Measurements from ENCODE around the gene ACVR1B. TPM values are rescaled to one million over a fixed set of nuclear protein-coding genes. Genes with fewer than 3 reads are reported as not detected.

Gene ACVR1B
- total and polyA plus RNA-seq, 10 donors = 2.8 to 27.6 (median 18.6) TPM

DNA sequence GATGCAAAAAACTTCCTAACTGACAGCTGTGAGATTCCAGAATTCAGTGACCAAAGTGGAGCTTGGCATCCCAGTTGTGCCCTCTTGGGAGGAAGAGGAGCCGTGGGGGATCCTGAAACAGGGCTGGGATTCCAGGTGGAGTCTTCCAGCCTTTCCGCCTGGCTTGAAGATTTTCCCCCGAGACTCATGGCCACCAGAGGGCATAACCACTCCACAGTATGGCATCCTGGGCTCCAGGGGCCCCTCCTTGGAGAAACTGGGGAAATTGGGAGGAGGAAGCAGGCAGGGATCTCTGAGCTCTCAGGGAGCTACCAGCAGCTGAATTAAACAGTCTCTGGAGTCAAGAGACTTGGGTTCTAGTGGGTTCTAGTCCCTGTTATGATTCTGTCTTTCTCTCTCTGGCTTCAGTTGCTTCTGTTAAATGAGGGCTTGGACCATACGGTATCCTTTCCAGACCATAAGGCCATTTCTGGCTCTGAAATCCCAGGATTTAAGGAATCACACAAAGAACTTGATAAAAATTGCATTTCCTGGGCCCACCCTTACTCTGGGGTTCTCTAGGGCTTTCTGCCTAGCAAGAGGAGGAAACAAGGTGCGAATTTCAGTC, 52.6 kb downstream of the ACVR1B start:
- no peak for DNase-seq
- intact Hi-C loops (cut with DNase I; ENCODE audit: low total_unique reads) = no loop called here
- H3K4me1 ChIP-seq = peaks cover 13 to 54% (median 43%) of the 10 kb centered on the region in 6 donors
- H3K27me3 ChIP-seq (replicated peaks in 1 of 7) = peaks cover 0 to 28% (median 5%) of the 10 kb centered on the region in 7 donors
- H3K9me3 ChIP-seq = no peaks in the 10 kb centered on the region
- 52 to 61% (median 54%) methylated on average over 5 of the region's 5 CpGs for WGBS, 5 donors
- H3K4me3 ChIP-seq = no peak overlapping the region
- peak overlapping the region in 1 of 8 donors; percentile 11 for H3K27ac ChIP-seq
- H3K36me3 ChIP-seq = peaks cover 0 to 23% (median 0%) of the 10 kb centered on the region in 6 donors
- TF ChIP-seq POLR2A (IDR thresholded peaks at IDR 0.05) (no peak), POLR2AphosphoS5 (IDR thresholded peaks at IDR 0.05) (peak in 1 of 3 donors; percentile 10)
- TF ChIP-seq, protein P1, sequence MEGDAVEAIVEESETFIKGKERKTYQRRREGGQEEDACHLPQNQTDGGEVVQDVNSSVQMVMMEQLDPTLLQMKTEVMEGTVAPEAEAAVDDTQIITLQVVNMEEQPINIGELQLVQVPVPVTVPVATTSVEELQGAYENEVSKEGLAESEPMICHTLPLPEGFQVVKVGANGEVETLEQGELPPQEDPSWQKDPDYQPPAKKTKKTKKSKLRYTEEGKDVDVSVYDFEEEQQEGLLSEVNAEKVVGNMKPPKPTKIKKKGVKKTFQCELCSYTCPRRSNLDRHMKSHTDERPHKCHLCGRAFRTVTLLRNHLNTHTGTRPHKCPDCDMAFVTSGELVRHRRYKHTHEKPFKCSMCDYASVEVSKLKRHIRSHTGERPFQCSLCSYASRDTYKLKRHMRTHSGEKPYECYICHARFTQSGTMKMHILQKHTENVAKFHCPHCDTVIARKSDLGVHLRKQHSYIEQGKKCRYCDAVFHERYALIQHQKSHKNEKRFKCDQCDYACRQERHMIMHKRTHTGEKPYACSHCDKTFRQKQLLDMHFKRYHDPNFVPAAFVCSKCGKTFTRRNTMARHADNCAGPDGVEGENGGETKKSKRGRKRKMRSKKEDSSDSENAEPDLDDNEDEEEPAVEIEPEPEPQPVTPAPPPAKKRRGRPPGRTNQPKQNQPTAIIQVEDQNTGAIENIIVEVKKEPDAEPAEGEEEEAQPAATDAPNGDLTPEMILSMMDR (IDR thresholded peaks at IDR 0.05 in 8 of 11, conservative IDR thresholded peaks at IDR 0.05 in 3 of 11) = peak; percentile 29 to 79 (median 57)

DNA sequence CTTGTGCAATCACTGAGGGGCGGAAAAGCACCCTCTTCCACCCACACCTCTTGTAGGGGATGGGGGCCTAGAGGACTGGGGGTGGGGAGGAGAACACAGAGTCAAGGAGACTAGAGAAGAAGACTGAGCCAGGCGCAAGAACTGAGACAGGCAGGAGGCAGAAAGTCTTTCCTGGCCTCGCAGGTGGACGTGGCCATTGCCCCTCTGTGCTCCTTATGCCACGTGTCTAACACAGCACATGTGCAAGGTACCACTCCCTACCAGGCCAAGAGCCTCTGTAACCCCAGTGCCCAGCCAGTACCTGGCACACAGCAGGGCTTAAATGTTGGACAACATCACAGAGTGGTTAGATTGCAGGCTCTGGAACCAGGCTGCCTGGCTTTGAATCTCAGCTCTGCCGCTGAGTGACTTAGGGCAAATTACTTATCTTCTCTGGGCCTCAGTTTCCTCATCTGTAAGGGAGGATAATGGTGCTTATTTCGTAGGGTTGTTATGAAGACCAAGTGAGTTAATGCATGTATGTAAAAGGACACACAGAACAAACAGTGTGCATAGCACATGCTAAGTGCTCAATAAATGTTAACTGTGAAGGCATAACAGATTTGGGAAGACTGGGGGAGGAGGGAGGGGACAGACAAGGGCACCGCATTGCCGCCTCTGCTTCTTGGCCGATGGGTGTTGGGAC, 53.9 kb downstream of the ACVR1B start:
- 64 to 82% (median 71%) methylated on average over 7 to 10 of the region's 10 CpGs for WGBS, 5 donors

DNA sequence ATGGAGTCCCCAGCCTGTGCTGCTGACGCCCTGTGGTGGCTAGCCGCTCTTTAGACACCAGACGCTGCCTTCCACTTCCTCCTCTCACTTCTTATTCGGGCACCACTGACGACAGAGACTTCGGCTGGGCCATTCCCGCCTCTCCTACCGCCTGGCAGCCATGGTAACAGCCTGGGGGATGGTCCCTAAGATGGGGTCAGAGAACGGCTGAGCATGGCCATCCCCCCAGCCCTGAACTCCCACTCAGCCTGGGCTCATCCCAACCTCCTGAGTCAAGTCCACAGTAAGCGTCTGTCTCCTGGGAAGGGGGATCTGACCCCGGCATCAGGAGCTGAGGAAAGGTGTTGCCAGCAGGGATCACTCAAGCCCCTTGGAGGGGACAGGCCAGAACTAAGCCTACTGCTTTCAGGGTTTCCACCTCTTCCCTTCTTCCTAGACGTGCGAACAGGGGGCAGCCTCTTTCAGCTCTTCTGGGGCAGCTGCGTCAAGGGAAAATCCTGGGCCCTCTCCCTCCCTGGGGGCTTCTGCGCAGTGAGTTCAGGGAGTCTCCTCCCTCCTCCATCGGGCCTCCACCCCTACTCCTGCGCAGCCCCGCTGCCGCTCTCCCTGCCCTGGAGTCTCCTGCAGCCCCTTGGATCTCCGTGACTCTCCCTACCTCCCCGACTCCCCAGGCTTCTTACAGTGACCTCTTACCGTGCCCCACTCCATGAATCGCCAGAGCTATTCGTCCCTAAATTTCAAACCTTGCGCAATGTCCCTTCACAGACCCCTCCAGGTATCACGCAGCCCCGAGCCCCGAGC, 54.6 kb downstream of the ACVR1B start:
- peak overlapping the region in 6 of 8 donors; percentile 85 to 97 (median 92) for H3K27ac ChIP-seq
- intact Hi-C loops (cut with DNase I; ENCODE audit: low total_unique reads) = no loop called here
- DNase-seq = peak; percentile 93
- 16 to 26% (median 23%) methylated on average over 19 to 28 of the region's 28 CpGs for WGBS, 5 donors
- H3K4me1 ChIP-seq = peaks cover 17 to 73% (median 58%) of the 10 kb centered on the region in 6 donors
- H3K27me3 ChIP-seq (replicated peaks in 1 of 7) = peaks cover 0 to 28% (median 5%) of the 10 kb centered on the region in 7 donors
- H3K4me3 ChIP-seq = peak overlapping the region; percentile 60 to 93 (median 72)
- TF ChIP-seq POLR2A (IDR thresholded peaks at IDR 0.05) = no peak
- peak; percentile 80 to 91 (median 82) for TF ChIP-seq POLR2AphosphoS5 (IDR thresholded peaks at IDR 0.05)
- H3K9me3 ChIP-seq = no peaks in the 10 kb centered on the region
- peaks cover 0 to 26% (median 5%) of the 10 kb centered on the region in 6 donors for H3K36me3 ChIP-seq

More for the DNA sequence above, 53.9 kb downstream of the ACVR1B start:
- peaks cover 0 to 19% (median under 1%) of the 10 kb centered on the region in 6 donors for H3K36me3 ChIP-seq
- peak overlapping the region in 1 of 8 donors; percentile 93 for H3K4me3 ChIP-seq
- TF ChIP-seq, protein P1 (IDR thresholded peaks at IDR 0.05 in 8 of 11, conservative IDR thresholded peaks at IDR 0.05 in 3 of 11) = peak in 1 of 11 experiments; percentile 20
- no peak for TF ChIP-seq POLR2AphosphoS5 (IDR thresholded peaks at IDR 0.05)
- no peak for TF ChIP-seq POLR2A (IDR thresholded peaks at IDR 0.05)
- no peak for DNase-seq
- H3K9me3 ChIP-seq = no peaks in the 10 kb centered on the region
- peaks cover 13 to 66% (median 51%) of the 10 kb centered on the region in 6 donors for H3K4me1 ChIP-seq
- peaks cover 0 to 28% (median 5%) of the 10 kb centered on the region in 7 donors for H3K27me3 ChIP-seq (replicated peaks in 1 of 7)
- intact Hi-C loops (cut with DNase I; ENCODE audit: low total_unique reads) = no loop called here
- H3K27ac ChIP-seq = peak overlapping the region in 5 of 8 donors; percentile 34 to 97 (median 93)

DNA sequence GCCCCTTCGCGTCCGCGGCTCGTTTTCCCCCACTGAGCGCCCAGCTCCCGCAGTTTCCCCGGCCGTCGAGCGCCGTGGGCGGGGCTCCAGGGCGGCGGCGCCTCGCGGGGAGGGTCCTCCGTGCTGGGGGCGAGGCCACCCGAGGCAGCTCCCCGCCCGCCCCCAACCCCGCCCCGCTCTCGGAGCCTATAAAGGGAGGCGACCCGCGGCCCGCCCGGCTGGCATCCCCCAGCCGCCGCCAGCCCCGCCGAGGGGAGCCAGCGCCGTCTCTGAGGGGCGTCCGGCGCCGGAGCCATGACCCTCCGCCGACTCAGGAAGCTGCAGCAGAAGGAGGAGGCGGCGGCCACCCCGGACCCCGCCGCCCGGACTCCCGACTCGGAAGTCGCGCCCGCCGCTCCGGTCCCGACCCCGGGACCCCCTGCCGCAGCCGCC, 55.2 kb downstream of the ACVR1B start, which contains the start of gene TAMALIN:
Gene TAMALIN (plus strand): TSS at position 221 of the 432 bp plus-strand sequence. CDS start 74 bp downstream, at position 295.
- 0 to 1% (median 0%) methylated on average over 5 to 60 of the region's 60 CpGs for WGBS, 5 donors
- Histone ChIP-seq H3K27ac (peak within 1 kb of the TSS; percentile 84 to 97 (median 91)), H3K9me3 (no peaks in the 10 kb centered on the region), H3K36me3 (peaks cover 0 to 33% (median 10%) of the 10 kb centered on the region in 6 donors), H3K4me3 (peak within 1 kb of the TSS; percentile 60 to 93 (median 72)), H3K4me1 (peaks cover 20 to 80% (median 62%) of the 10 kb centered on the region in 6 donors), H3K27me3 (replicated peaks in 1 of 7) (peaks cover 0 to 28% (median 5%) of the 10 kb centered on the region in 7 donors)
- DNase-seq = peak; percentile 94
- intact Hi-C loops (cut with DNase I; ENCODE audit: low total_unique reads) = no loop called here
- TF ChIP-seq POLR2A (IDR thresholded peaks at IDR 0.05) (peak; percentile 85 to 96 (median 91)), POLR2AphosphoS5 (IDR thresholded peaks at IDR 0.05) (peak; percentile 97 to 99 (median 97))
- TF ChIP-seq, protein P1 (IDR thresholded peaks at IDR 0.05 in 8 of 11, conservative IDR thresholded peaks at IDR 0.05 in 3 of 11) = no peak

All from spleen (tissue), 11 donors.